Body of pancreas (tissue), 4 donors: ENCODE results near the gene SMARCB1. TPM values are rescaled to one million over a fixed set of nuclear protein-coding genes. Genes with fewer than 3 reads are reported as not detected.

Experiments
- ATAC-seq: fragments of 150-250 bp; one replicate; pipeline ENCODE4 v1.9.1; 2016
- DNase-seq, 4 donors: peaks; one replicate each; pipeline ENCODE4 v3.0.0-alpha.2; 2019
- H3K27ac ChIP-seq, 4 donors: fragments of 200-600 bp; sonication (generic); 1 replicate in 3 of 4; 2 replicates in 1 of 4; pipeline versions ENCODE4 v1.5.1 to v1.6.1; 2016 to 2019; ENCODE audit warnings: mild to moderate bottlenecking in 1 of 4, mixed read lengths in 1 of 4, moderate library complexity in 1 of 4
- H3K27me3 ChIP-seq, 2 donors: fragments of 200-600 bp; sonication (generic); one replicate each; pipeline ENCODE4 v1.6.0; 2016; ENCODE audit warnings: mild to moderate bottlenecking in 1 of 2
- H3K36me3 ChIP-seq, 2 donors: fragments of 200-600 bp; sonication (generic); replicated peaks in 1 of 2; 2 replicates each; pipeline ENCODE4 v1.5.1; 2016; ENCODE audit warnings: low read depth in 2 of 2; ENCODE audit not compliant: insufficient read depth in 1 of 2
- H3K4me1 ChIP-seq: fragments of 200-600 bp; sonication (generic); one replicate; pipeline ENCODE4 v1.6.0; 2016
- H3K4me3 ChIP-seq, 2 donors: fragments of 200-600 bp; sonication (generic); 1 replicate in 1 of 2; 2 replicates in 1 of 2; pipeline ENCODE4 v1.5.1; 2016 to 2019
- H3K9me3 ChIP-seq, 3 donors: fragments of 200-600 bp; sonication (generic); 1 replicate in 2 of 3; 2 replicates in 1 of 3; pipeline ENCODE4 v1.5.1; 2016
- POLR2A ChIP-seq, 3 donors: fragments of 450-650 bp; IDR thresholded peaks; one replicate each; pipeline ENCODE4 v1.6.1; 2016; ENCODE audit warnings: antibody characterized with exemption in 3 of 3, mild to moderate bottlenecking in 2 of 3
- WGBS, 2 donors: methylation state at CpG; one replicate each; pipeline ENCODE4 v1.1.5; 2017; 5-methylcytosine and 5-hydroxymethylcytosine counted together
- intact Hi-C: fragments of 100-400 bp; cut with DNase I; formaldehyde crosslinking; loops from one replicate; pipeline ENCODE4 v1.15.1; 2023
- small RNA-seq: library from RNA; depleted of rRNA; stranded (forward); fragments of <200 nt; gene quantifications from one replicate; pipeline ENCODE3, GENCODE V24; 2016
- total RNA-seq, 2 donors: library from RNA; depleted of rRNA; stranded (reverse); fragments of >200 nt; gene quantifications; one replicate each; pipeline ENCODE4 v1.1.0, GENCODE V29; 2016
- TF ChIP-seq, protein P1 (sequence below), 7 experiments: fragments of 450-650 bp in 4 of 7; fragments of 200-600 bp in 3 of 7; sonication (generic) in 3 of 7; IDR thresholded peaks; one replicate each; pipeline ENCODE4 v1.5.1; 2016 to 2019; ENCODE audit warnings: antibody characterized with exemption in 7 of 7

The SMARCB1 gene
- total RNA-seq, 2 donors from 2014 or later, result 40.2 to 119 TPM

DNA sequence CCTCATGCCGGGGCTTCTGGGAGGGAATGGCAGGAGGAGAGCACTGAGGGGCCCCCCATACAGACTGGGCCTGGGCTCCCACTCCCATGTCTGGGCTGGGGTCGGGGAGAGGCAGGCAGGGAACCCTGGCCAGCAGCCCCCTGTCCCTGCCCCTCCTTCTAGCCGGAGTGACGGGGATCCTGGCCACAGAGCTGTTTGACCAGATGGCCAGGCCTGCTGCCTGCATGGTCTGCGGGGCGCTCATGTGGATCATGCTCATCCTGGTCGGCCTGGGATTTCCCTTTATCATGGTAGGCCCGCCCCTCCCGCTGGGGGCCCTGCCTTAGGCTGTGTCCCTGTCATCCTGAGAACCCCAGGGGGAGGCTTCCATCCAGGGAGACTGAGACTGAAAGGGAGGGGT, 97.4 kb downstream of the SMARCB1 start:
- ATAC-seq (no peak), DNase-seq (no peak)
- intact Hi-C loops, result no loop called here
- Histone ChIP-seq H3K27ac (no peak overlapping the region), H3K27me3 (no peaks in the 10 kb centered on the region), H3K4me1 (no peaks in the 10 kb centered on the region), H3K36me3 (no peaks in the 10 kb centered on the region), H3K9me3 (no peaks in the 10 kb centered on the region), H3K4me3 (no peak overlapping the region)
- TF ChIP-seq, protein P1, sequence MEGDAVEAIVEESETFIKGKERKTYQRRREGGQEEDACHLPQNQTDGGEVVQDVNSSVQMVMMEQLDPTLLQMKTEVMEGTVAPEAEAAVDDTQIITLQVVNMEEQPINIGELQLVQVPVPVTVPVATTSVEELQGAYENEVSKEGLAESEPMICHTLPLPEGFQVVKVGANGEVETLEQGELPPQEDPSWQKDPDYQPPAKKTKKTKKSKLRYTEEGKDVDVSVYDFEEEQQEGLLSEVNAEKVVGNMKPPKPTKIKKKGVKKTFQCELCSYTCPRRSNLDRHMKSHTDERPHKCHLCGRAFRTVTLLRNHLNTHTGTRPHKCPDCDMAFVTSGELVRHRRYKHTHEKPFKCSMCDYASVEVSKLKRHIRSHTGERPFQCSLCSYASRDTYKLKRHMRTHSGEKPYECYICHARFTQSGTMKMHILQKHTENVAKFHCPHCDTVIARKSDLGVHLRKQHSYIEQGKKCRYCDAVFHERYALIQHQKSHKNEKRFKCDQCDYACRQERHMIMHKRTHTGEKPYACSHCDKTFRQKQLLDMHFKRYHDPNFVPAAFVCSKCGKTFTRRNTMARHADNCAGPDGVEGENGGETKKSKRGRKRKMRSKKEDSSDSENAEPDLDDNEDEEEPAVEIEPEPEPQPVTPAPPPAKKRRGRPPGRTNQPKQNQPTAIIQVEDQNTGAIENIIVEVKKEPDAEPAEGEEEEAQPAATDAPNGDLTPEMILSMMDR (IDR thresholded peaks at IDR 0.05), result no peak
- TF ChIP-seq POLR2A (IDR thresholded peaks at IDR 0.05), result no peak
- 95% methylated on average over 9 of the region's 9 CpGs; no CpG with 5 or more reads in 1 of the 2 donors for WGBS, 2 donors

Small RNA genes within 50 kb of the gene (small RNA-seq; reads per million reads assigned to genes)
- not detected for gene RN7SL268P

Other genes with a start within 250 kb of the SMARCB1 start
- gene IGLL1, start 206.7 kb upstream of the SMARCB1 start, total RNA-seq, result not detected
- gene DRICH1, start 154.6 kb upstream of the SMARCB1 start, total RNA-seq, result not detected
- gene RGL4, start 96.0 kb upstream of the SMARCB1 start, total RNA-seq, result not detected
- gene ZNF70, start 35.9 kb upstream of the SMARCB1 start, total RNA-seq, result 1 to 10 TPM; 4.2 to 9.9 TPM
- gene VPREB3, start 32.5 kb upstream of the SMARCB1 start, total RNA-seq, result not detected
- gene C22orf15, start 24.0 kb upstream of the SMARCB1 start, total RNA-seq, result not detected
- 100 to 1,000 TPM in 1 of 2 donors, 10 to 100 TPM in 1; 18.2 to 116 TPM for gene CHCHD10, start 19.0 kb upstream of the SMARCB1 start, total RNA-seq
- 1 to 10 TPM; 1.0 to 2.0 TPM for gene MMP11, start 14.1 kb upstream of the SMARCB1 start, total RNA-seq
- 10 to 100 TPM in 1 of 2 donors, 1 to 10 TPM in 1; 6.2 to 33.3 TPM for gene DERL3, start 52.0 kb downstream of the SMARCB1 start, total RNA-seq
- gene SLC2A11, start 70.9 kb downstream of the SMARCB1 start, total RNA-seq, result 10 to 100 TPM; 23.6 to 32.3 TPM
- gene MIF, start 107.4 kb downstream of the SMARCB1 start, total RNA-seq, result 100 to 1,000 TPM; 134 to 156 TPM
- gene GSTT2B, start 174.2 kb downstream of the SMARCB1 start, total RNA-seq, result 10 to 100 TPM in 1 of 2 donors, 1 to 10 TPM in 1; 8.3 to 16.5 TPM
- gene DDTL, start 179.9 kb downstream of the SMARCB1 start, total RNA-seq, result under 1 TPM in 1 of 2 donors, not detected in 1; 0.66 TPM
- 10 to 100 TPM; 70.3 to 78.4 TPM for gene DDT, start 187.5 kb downstream of the SMARCB1 start, total RNA-seq
- gene GSTT2, start 193.2 kb downstream of the SMARCB1 start, total RNA-seq, result not detected
- gene GSTT4, start 218.5 kb downstream of the SMARCB1 start, total RNA-seq, result not detected
- 10 to 100 TPM; 32.4 to 80.8 TPM for gene CABIN1, start 224.3 kb downstream of the SMARCB1 start, total RNA-seq